Measurements from ENCODE around the gene ITGA1.

GRCh38 chr5:52791366-52791765, 3.6 kb downstream of the ITGA1 start:
- TF ChIP-seq RAD21 (IDR thresholded peaks at IDR 0.05): no peak
- no peak for TF ChIP-seq CTCF (IDR thresholded peaks at IDR 0.05; ENCODE audit: low read depth, low read length, missing input control)
- TF ChIP-seq GABPA (IDR thresholded peaks at IDR 0.05 in 1 of 2, conservative IDR thresholded peaks at IDR 0.05 in 1 of 2): no peak

All from liver (tissue), 3 donors.